Activated CD4-positive, alpha-beta T cell treated with anti-CD3 and anti-CD28 coated beads for 1 hour (primary cell): ENCODE results near the gene STX4.

ENCODE experiments used
- DNase-seq: peaks from one replicate; pipeline ENCODE4 v3.0.0-alpha.2; 2020

The STX4 gene

GRCh38 chr16:31071861-31072260, 38.5 kb downstream of the STX4 start:
- no peak for DNase-seq

DNA sequence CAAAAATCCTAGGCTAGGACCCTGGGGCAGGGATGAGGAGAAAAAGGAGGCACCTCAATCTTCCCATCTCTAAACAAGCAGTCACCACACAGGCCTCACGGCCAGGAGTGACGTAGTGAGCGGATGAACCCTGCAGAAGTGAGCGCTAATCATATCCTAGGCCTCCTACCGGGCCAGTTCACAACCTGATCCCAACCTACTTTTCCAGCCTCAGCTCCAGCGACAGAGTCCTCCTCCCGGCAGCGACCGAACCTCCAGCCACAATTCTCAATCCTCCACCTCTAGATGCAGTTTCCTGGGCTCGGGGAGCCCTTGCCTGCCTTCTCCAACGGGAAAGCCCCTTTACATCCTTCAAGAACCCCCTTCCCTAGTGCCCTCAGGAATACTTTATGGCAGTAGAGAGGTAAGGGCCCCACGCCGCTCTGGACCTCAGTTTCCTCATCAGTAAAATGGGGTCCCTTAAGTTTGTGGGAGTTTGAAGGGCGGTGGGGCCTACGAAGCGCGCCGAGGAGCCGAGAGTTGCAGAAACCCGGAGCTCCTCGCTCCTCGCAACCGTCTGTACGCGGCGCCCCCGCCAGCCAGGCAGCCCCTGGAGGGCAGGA, 39.3 kb downstream of the STX4 start:
- DNase-seq: no peak

GRCh38 chr16:31073142-31073969, 40.0 kb downstream of the STX4 start:
- peak; percentile 71 for DNase-seq

DNA sequence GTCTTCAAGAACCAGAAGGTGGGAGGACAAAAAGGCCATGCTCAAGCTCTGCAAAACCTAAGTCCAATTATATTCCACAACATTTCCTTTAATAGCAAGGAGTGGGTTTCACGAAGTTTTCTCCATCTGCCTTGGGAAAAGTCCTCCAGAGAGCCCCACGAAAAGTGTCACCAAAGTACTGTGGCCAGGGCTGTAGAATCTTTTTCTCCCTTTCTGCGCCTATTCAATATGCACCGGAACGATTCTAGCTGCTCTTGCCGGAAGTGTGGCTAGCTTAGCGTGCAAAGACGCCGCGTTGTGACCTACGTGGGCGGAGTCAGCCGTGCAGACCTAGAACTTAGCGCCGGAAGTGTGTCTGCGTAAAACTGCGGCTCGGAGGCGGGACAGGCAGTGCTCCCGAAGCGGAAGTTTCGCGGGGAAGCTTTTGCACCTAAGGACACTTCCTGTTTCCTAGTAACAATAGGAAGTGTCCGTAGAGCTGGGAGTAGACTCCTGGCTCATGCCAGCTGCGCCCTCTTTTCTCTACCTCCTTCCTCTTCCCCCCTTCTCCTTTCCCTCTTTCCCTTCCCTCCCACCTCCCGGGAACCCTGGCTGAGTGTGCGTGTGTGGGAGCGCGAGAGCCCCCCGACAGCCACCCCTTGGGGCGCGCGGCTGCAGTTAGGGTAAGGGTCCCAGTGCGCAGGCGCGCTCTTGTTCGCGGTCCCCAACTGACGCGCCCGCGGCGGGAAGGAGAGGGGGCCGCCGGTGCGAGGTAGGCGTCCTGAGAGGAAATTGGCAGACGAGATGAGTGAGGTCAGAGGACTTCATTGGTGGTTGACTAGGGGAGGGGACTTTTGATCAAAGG, 40.8 kb downstream of the STX4 start, which contains the start of the genes ZNF646 and ZNF668:
Gene ZNF646, plus strand, starts transcription at position 453 of the 844 bp plus-strand sequence. CDS start 1,903 bp downstream, outside the sequence.
Gene ZNF668, minus strand, starts transcription at position 271 of the 844 bp plus-strand sequence. CDS start 9,781 bp downstream, outside the sequence.
- DNase-seq: peak; percentile 97

- DNase-seq: no peak
Observed at GRCh38 chr16:31074814-31075183, 41.4 kb downstream of the STX4 start.

- no peak for DNase-seq
Observed at GRCh38 chr16:31076319-31076718, 43.0 kb downstream of the STX4 start.

- no peak for DNase-seq
Observed at GRCh38 chr16:31077024-31077423, 43.7 kb downstream of the STX4 start.

- DNase-seq: no peak
Observed at GRCh38 chr16:31077592-31078396, 44.4 kb downstream of the STX4 start.

DNA sequence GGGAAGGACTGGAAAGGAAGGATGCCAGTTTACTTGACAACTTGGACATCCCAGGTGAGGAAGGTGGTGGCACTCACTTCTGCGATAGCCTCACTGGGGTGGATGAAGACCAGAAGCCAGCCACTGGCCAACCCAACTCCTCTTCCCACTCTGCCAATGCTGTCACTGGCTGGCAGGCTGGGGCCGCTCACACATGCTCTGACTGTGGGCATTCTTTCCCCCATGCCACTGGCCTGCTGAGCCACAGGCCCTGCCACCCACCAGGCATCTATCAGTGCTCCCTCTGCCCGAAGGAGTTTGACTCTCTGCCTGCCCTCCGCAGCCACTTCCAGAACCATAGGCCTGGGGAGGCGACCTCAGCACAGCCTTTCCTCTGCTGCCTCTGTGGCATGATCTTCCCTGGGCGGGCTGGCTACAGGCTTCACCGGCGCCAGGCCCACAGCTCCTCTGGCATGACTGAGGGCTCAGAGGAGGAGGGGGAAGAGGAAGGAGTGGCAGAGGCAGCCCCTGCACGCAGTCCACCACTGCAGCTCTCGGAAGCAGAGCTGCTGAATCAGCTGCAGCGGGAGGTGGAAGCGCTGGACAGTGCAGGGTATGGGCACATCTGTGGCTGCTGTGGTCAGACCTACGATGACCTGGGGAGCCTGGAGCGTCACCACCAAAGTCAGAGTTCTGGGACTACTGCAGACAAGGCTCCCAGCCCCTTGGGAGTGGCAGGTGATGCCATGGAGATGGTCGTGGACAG, 45.4 kb downstream of the STX4 start:
- no peak for DNase-seq

GRCh38 chr16:31079342-31079944, 46.1 kb downstream of the STX4 start:
- DNase-seq: no peak

DNA sequence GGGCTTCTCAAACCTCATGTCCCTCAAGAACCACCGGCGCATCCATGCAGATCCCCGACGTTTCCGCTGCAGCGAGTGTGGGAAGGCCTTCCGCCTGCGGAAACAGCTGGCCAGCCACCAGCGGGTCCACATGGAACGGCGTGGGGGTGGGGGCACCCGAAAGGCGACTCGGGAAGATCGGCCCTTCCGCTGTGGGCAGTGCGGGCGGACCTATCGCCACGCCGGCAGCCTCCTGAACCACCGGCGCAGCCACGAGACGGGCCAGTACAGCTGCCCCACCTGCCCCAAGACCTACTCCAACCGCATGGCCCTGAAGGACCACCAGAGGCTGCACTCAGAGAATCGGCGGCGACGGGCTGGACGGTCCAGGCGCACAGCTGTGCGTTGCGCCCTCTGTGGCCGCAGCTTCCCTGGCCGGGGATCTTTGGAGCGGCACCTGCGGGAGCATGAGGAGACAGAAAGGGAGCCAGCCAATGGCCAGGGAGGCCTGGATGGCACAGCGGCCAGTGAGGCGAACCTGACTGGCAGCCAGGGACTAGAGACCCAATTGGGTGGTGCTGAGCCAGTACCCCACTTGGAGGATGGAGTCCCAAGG, 46.8 kb downstream of the STX4 start:
- DNase-seq: no peak

DNA sequence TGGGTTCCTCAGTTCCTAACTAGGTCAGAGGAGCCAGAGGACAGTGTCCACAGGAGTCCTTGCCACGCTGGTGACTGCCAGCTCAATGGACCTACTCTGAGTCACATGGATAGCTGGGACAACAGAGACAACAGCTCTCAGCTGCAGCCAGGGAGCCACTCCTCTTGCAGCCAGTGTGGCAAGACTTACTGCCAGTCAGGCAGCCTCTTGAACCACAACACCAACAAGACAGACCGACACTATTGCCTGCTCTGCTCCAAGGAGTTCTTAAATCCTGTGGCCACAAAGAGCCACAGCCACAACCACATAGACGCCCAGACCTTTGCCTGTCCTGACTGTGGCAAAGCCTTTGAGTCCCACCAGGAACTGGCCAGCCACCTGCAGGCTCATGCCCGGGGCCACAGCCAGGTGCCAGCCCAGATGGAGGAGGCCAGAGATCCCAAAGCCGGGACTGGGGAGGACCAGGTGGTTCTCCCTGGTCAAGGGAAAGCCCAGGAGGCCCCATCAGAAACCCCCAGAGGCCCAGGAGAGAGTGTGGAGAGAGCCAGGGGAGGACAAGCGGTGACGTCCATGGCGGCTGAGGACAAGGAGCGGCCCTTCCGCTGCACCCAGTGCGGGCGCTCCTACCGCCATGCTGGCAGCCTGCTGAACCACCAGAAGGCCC, 47.5 kb downstream of the STX4 start:
- no peak for DNase-seq

DNA sequence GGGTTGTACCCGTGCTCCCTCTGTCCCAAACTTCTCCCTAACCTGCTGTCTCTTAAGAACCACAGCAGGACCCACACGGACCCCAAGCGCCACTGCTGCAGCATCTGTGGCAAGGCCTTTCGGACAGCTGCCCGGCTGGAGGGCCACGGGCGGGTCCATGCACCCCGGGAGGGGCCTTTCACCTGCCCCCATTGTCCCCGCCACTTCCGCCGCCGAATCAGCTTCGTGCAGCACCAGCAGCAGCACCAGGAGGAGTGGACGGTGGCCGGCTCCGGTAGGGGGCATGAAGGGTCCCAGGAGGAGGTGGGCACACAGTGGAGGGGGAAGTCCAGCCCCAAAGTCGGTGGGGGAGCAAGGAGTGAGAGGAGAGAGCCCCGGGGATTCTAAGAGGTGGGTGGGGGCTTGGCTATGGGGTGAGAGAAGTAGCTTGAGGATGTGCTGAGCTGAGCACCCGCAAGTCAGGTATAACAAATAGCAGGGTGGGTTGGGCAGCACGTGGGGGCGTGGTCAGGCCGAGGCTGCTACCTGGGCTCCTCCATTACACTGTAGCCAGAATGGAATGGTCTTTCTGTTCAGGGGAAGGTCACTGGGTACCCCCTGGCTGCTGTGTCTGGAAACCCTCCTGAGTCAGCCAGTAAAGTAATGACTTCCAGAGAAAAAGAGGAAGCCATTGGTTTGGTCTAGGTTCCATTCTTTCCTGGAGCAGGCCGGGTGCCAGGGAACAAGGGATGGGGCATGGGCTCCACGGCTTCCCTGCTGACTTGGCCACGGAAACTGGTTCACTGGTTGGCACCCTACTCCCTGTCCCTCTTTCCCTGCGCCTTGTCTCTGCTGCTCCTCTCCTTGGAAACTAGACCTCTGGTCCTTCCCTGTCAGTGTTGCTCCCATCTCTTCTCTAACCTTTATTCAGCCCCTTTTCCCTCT, 48.3 kb downstream of the STX4 start:
- DNase-seq: no peak

DNA sequence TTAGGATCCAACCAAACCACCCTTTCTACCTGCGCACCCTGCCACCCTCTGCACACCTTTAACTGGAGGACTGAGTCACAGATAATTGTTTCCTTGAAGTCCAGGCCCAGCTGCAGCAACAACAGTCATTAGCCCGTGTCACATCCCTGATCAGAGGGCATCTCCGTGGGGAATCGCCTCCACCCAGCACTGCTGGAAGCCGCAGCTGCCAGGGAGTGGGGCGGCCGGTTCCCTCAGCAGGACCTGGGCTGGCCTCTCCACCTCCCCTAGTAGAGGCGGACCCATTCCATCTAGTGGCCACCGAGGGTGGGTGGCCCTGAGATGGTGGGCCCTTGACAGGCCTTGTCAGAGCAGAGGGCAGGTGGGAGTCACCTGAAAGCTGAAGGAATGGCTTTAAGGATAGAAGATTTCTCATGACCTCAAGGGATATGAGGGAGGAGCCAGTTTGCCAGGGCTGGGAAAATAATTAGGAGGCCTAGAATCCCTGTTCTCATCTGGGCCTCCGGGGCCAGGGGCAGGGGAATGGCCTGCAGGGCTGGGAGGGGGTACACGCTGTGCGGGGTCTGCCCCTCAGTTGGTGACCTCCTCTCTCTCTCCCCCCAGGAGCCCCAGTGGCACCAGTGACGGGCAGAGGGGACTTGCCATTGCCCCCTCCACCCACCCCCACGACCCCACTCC, 49.1 kb downstream of the STX4 start:
- DNase-seq: no peak

GRCh38 chr16:31083081-31083480, 49.7 kb downstream of the STX4 start:
- no peak for DNase-seq

DNA sequence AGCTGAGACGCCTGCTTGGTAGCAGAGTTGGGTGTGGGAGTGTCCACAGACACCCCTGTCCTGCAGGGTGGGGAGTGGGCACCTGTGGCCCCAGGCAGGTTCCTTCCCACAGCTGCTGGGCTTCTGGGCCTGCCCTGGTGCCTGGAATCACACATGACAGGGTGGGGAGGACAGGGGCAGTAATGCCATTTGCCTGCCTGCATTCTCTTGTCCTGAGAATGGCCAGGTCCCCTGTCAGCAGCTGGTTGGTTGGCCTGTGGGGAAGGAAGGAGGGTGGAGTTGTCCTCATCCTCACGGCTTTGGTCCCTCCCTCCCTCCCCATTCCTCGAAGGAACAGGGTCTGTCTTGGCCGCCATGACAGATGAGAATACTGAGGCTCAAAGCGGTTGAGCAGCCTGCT, 50.2 kb downstream of the STX4 start:
- no peak for DNase-seq

- no peak for DNase-seq
Observed at GRCh38 chr16:31083981-31084380, 50.6 kb downstream of the STX4 start.

GRCh38 chr16:31084584-31085302, 51.4 kb downstream of the STX4 start:
- no peak for DNase-seq
